ENCODE data around the gene SDCBP2.
A peak's percentile ranks its signal among the peaks of the same experiment; 100 is the strongest.

The SDCBP2 gene

GRCh38 chr20:1376007-1376406 is 47.1 kb upstream of the SDCBP2 start:
- Mint-ChIP-seq H3K9me3 (no peaks in the 10 kb centered on the region), H3K27ac (peak overlapping the region in 1 of 3 experiments; percentile 41), H3K4me3 (no peak overlapping the region), H3K27me3 (ENCODE audit: low read depth) (no peaks in the 10 kb centered on the region), H3K4me1 (peaks cover 67% of the 10 kb centered on the region), H3K36me3 (ENCODE audit: low read depth) (peaks cover 35% of the 10 kb centered on the region)
- TF ChIP-seq CTCF (IDR thresholded peaks at IDR 0.05; ENCODE audit: unreplicated experiment in 3 of 3), result no peak

- Mint-ChIP-seq H3K9me3 (no peaks in the 10 kb centered on the region), H3K27me3 (ENCODE audit: low read depth) (no peaks in the 10 kb centered on the region), H3K4me3 (no peak overlapping the region), H3K36me3 (ENCODE audit: low read depth) (peaks cover 35% of the 10 kb centered on the region), H3K27ac (peak overlapping the region in 1 of 3 experiments; percentile 41), H3K4me1 (peaks cover 64% of the 10 kb centered on the region)
- no peak for TF ChIP-seq CTCF (IDR thresholded peaks at IDR 0.05; ENCODE audit: unreplicated experiment in 3 of 3)
Measured at GRCh38 chr20:1375515-1375914, 46.6 kb upstream of the SDCBP2 start.

- H3K36me3 Mint-ChIP-seq (ENCODE audit: low read depth), result peaks cover 39% of the 10 kb centered on the region
- no peaks in the 10 kb centered on the region for H3K27me3 Mint-ChIP-seq (ENCODE audit: low read depth)
- no peak overlapping the region for H3K4me3 Mint-ChIP-seq
- H3K9me3 Mint-ChIP-seq, result no peaks in the 10 kb centered on the region
- TF ChIP-seq CTCF (IDR thresholded peaks at IDR 0.05; ENCODE audit: unreplicated experiment in 3 of 3), result no peak
- H3K4me1 Mint-ChIP-seq, result peaks cover 57% of the 10 kb centered on the region
- no peak overlapping the region for H3K27ac Mint-ChIP-seq
Measured at GRCh38 chr20:1374246-1374645, 45.3 kb upstream of the SDCBP2 start.

- H3K36me3 Mint-ChIP-seq (ENCODE audit: low read depth), result peaks cover 45% of the 10 kb centered on the region
- H3K4me3 Mint-ChIP-seq, result no peak overlapping the region
- no peaks in the 10 kb centered on the region for H3K27me3 Mint-ChIP-seq (ENCODE audit: low read depth)
- H3K4me1 Mint-ChIP-seq, result peaks cover 59% of the 10 kb centered on the region
- peak overlapping the region in 1 of 3 experiments; percentile 23 for H3K27ac Mint-ChIP-seq
- H3K9me3 Mint-ChIP-seq, result no peaks in the 10 kb centered on the region
- no peak for TF ChIP-seq CTCF (IDR thresholded peaks at IDR 0.05; ENCODE audit: unreplicated experiment in 3 of 3)
Measured at GRCh38 chr20:1373614-1374013, 44.7 kb upstream of the SDCBP2 start.

GRCh38 chr20:1373036-1373435 is 44.1 kb upstream of the SDCBP2 start:
- Mint-ChIP-seq H3K4me3 (no peak overlapping the region), H3K9me3 (no peaks in the 10 kb centered on the region), H3K36me3 (ENCODE audit: low read depth) (peaks cover 51% of the 10 kb centered on the region), H3K27ac (no peak overlapping the region), H3K4me1 (peaks cover 63% of the 10 kb centered on the region), H3K27me3 (ENCODE audit: low read depth) (no peaks in the 10 kb centered on the region)
- no peak for TF ChIP-seq CTCF (IDR thresholded peaks at IDR 0.05; ENCODE audit: unreplicated experiment in 3 of 3)

- H3K9me3 Mint-ChIP-seq, result peaks cover 4% of the 10 kb centered on the region
- no peak overlapping the region for H3K4me3 Mint-ChIP-seq
- no peaks in the 10 kb centered on the region for H3K27me3 Mint-ChIP-seq (ENCODE audit: low read depth)
- H3K4me1 Mint-ChIP-seq, result peaks cover 57% of the 10 kb centered on the region
- no peak overlapping the region for H3K27ac Mint-ChIP-seq
- H3K36me3 Mint-ChIP-seq (ENCODE audit: low read depth), result peaks cover 61% of the 10 kb centered on the region
- no peak for TF ChIP-seq CTCF (IDR thresholded peaks at IDR 0.05; ENCODE audit: unreplicated experiment in 3 of 3)
Measured at GRCh38 chr20:1371830-1372539, 43.0 kb upstream of the SDCBP2 start.
